Measurements from ENCODE around the gene KSR1. TPM values are rescaled to one million over a fixed set of nuclear protein-coding genes. Genes with fewer than 3 reads are reported as not detected.
A peak's percentile ranks its signal among the peaks of the same experiment; 100 is the strongest.

The KSR1 gene
- polyA plus RNA-seq, 1 experiment, result 28.2 TPM

GRCh38 chr17:27428781-27429505, 27.3 kb upstream of the KSR1 start:
- Histone ChIP-seq H3K4me3 (ENCODE audit: low read depth, low read length) (no peak overlapping the region), H3K27me3 (ENCODE audit: control insufficient read depth, insufficient read depth, low read length) (no peaks in the 10 kb centered on the region), H3K9me3 (ENCODE audit: control insufficient read depth, insufficient read depth, low read length) (no peaks in the 10 kb centered on the region; the same call in 1 of the 2 replicates), H3K27ac (ENCODE audit: low read depth, low read length) (no peak overlapping the region)
- TF ChIP-seq, protein P1, sequence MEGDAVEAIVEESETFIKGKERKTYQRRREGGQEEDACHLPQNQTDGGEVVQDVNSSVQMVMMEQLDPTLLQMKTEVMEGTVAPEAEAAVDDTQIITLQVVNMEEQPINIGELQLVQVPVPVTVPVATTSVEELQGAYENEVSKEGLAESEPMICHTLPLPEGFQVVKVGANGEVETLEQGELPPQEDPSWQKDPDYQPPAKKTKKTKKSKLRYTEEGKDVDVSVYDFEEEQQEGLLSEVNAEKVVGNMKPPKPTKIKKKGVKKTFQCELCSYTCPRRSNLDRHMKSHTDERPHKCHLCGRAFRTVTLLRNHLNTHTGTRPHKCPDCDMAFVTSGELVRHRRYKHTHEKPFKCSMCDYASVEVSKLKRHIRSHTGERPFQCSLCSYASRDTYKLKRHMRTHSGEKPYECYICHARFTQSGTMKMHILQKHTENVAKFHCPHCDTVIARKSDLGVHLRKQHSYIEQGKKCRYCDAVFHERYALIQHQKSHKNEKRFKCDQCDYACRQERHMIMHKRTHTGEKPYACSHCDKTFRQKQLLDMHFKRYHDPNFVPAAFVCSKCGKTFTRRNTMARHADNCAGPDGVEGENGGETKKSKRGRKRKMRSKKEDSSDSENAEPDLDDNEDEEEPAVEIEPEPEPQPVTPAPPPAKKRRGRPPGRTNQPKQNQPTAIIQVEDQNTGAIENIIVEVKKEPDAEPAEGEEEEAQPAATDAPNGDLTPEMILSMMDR (IDR thresholded peaks at IDR 0.05; ENCODE audit: low read depth, low read length), result no peak
- CTCF ChIA-PET, result no interaction called here
- POLR2A ChIA-PET, result no interaction called here
- DNase-seq (ENCODE audit: low read depth, low spot score), result no peak

DNA sequence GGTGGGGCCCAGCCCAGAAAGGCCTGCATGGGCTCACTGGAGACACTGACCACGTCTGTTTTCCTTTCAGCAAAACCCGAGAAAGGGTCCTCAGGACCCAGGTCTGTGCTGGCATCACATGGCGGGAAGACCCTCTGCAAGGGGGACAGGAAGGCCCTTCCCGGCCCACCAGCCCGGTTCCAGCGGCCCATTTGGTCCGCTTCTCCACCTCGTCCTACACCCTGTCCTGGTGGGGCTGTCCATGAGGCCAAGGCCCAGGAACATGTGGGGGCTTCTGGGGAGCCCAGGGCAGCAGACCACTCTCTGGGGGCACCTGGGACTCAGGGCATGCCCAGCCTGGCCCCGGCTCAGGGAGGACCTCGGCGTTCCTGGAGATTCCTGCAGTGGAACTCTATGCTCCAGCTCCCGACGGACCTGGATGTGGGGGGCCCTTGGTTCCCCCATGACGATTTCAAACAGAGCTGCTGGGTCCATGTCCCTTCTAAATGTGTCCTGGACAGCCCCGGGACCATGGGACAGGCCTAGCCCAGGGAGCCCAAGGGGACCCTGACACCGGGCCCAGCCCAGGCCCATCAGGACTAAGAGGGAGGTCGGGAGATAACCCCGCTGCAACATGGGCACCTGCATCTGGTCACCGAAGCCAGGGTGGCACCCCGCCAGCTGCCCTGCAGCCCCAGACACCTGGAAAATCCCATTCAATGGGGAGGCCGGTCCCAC, 26.4 kb upstream of the KSR1 start:
- no peak for DNase-seq (ENCODE audit: low read depth, low spot score)
- Histone ChIP-seq H3K9me3 (ENCODE audit: control insufficient read depth, insufficient read depth, low read length) (no peaks in the 10 kb centered on the region; the same call in 1 of the 2 replicates), H3K27ac (ENCODE audit: low read depth, low read length) (no peak overlapping the region), H3K27me3 (ENCODE audit: control insufficient read depth, insufficient read depth, low read length) (no peaks in the 10 kb centered on the region), H3K4me3 (ENCODE audit: low read depth, low read length) (no peak overlapping the region)
- TF ChIP-seq, protein P1 (IDR thresholded peaks at IDR 0.05; ENCODE audit: low read depth, low read length), result no peak
- ChIA-PET POLR2A (no interaction called here), CTCF (interaction anchor here (1.3 to 2.1 kb wide), 4 partner anchors 9 to 193 kb away, joined by 3 to 15 read pairs (median 11); no protein-coding TSS in a partner anchor)

DNA sequence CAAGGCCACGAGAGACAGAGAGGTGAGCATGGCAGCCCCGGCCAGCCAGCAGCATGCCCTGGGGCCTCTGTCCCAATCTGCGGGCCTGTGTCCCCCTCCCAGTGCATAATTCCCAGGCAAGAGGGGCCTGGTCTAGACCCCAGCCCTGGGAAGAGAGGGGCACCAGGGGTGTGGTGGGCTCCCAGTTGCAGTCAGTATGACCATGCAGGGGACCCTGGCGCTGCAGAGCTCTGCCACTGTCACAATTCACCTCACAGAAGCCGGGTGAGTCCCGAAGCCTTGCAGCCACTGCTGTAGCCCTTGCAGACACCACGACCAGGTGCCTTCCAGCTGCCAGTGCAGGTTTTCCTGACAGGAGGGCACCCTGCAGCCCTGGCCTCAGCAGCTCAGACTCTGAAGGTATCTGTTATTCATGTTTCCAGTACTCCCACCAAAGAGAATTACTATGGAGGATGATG, 25.8 kb upstream of the KSR1 start:
- H3K27me3 ChIP-seq (ENCODE audit: control insufficient read depth, insufficient read depth, low read length), result no peaks in the 10 kb centered on the region
- TF ChIP-seq, protein P1 (IDR thresholded peaks at IDR 0.05; ENCODE audit: low read depth, low read length), result no peak
- POLR2A ChIA-PET, result no interaction called here
- no peak for DNase-seq (ENCODE audit: low read depth, low spot score)
- no peak overlapping the region for H3K27ac ChIP-seq (ENCODE audit: low read depth, low read length)
- CTCF ChIA-PET, result interaction anchor here (1.3 to 2.1 kb wide), 4 partner anchors 10 to 194 kb away, joined by 3 to 15 read pairs (median 11); no protein-coding TSS in a partner anchor
- no peaks in the 10 kb centered on the region; the same call in 1 of the 2 replicates for H3K9me3 ChIP-seq (ENCODE audit: control insufficient read depth, insufficient read depth, low read length)
- H3K4me3 ChIP-seq (ENCODE audit: low read depth, low read length), result no peak overlapping the region

DNA sequence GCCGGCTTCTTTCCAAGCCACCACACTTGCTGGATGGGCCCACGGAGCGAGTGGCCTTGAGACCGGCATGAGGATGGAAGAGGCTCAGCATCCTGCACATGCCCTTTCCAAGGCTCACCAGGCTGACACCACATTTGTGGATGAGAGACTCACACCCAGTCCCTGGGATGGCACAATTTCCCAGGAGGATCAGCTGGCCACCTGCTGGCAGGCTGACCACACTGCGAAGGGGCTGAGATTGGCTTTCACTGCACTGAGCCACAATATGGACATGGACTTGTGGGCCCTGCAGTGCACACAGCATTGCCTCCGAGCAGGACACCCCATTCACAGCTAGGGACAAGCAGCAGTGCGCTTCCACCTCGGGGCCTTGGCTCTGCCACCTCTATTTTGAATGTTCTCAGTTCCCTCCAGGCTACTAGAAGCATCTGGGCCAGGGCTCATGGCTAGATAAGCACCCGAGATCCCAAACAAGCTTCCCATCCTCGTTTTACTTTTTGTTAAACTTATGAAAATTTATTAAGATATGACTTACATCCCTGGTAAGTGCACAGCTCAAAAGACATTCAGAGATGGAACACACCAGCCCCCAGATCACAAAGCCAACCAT, 25.3 kb upstream of the KSR1 start:
- Histone ChIP-seq H3K27ac (ENCODE audit: low read depth, low read length) (no peak overlapping the region), H3K27me3 (ENCODE audit: control insufficient read depth, insufficient read depth, low read length) (no peaks in the 10 kb centered on the region), H3K4me3 (ENCODE audit: low read depth, low read length) (no peak overlapping the region), H3K9me3 (ENCODE audit: control insufficient read depth, insufficient read depth, low read length) (no peaks in the 10 kb centered on the region; the same call in 1 of the 2 replicates)
- no peak for DNase-seq (ENCODE audit: low read depth, low spot score)
- CTCF ChIA-PET, result interaction anchor here (0.6 to 2.1 kb wide), 9 partner anchors 9 to 194 kb away, joined by 3 to 15 read pairs (median 4); no protein-coding TSS in a partner anchor
- TF ChIP-seq, protein P1 (IDR thresholded peaks at IDR 0.05; ENCODE audit: low read depth, low read length), result peak; percentile 81
- POLR2A ChIA-PET, result no interaction called here

Data from AG04450 (cell line).